GM19035 (cell line): Measurements from ENCODE around the gene NTN3.
"Not testable (repeated sequence)": the region's sequence is repeated elsewhere in the genome, so short reads cannot be mapped to it uniquely, and the experiment has no call there.

Source experiments
- ATAC-seq: cut with Tn5 transposase; IDR thresholded peaks from one replicate; pipeline ENCODE4 v1.9.1; 2021; ENCODE audit not compliant: unreplicated experiment

Gene NTN3

GRCh38 chr16:2471016-2471652, at the start of gene NTN3:
Gene NTN3 (plus strand): TSS chr16:2471297. CDS start chr16:2471702, 405 bp downstream.
- no peak for ATAC-seq

- ATAC-seq: no peak
Measured at GRCh38 chr16:2422123-2422867, 48.8 kb upstream of the NTN3 start.

GRCh38 chr16:2424061-2425007, 46.8 kb upstream of the NTN3 start:
- no peak for ATAC-seq

DNA sequence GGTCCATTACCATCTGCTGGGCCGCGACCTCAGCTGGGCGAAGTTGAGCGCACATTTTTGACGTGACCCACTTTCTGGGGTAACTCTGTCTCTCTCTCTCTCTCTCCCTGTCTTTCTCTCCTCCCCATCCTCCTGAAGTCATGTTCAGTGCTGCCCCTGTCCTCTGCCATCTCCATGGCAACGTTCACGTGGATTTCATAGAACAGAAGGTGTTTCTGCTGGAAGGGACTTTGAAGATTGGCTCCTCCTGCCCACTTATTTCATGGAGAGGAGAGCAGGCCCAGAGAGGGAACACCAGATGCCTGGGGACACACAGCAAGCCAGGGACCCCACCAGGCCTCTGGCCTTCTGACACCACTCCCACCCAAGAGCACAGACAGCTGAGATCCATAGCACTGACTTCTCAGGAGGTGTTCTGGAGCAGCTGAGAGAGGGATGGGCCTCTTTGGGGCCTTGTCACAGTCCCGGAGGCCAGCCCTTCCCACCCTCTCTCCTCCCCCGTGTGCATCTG, 46.0 kb upstream of the NTN3 start:
- no peak for ATAC-seq

DNA sequence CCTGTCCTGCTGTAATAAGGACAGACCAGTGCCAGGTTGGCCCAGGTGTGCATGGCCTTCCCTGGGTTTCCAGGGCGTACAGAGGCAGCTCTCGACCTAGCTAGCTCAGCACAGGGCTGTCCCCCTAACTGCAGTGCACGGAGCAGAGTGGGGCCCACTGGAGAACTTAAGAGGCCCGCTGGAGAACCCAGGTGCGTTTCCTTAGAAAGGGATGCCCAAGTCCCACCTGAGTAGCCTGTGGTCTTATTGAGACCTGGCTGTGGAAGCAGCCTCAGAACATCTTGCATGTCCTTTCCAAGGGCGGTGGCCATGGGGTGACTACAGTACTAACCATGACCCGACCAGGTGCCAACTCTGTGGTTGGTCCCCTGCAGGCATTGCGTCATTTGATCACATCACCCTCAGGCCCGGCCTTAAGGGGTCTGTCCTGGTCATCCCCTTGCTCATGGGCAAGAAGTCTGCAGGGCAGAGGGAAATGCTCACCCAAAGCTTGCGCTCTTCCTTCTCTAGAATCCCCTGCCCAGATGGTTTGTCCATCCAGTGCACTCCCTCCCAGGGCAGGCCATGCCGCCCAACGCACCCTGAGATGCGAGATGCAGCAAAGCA, 45.2 kb upstream of the NTN3 start:
- ATAC-seq: no peak

GRCh38 chr16:2426941-2427361, 44.1 kb upstream of the NTN3 start:
- no peak for ATAC-seq

DNA sequence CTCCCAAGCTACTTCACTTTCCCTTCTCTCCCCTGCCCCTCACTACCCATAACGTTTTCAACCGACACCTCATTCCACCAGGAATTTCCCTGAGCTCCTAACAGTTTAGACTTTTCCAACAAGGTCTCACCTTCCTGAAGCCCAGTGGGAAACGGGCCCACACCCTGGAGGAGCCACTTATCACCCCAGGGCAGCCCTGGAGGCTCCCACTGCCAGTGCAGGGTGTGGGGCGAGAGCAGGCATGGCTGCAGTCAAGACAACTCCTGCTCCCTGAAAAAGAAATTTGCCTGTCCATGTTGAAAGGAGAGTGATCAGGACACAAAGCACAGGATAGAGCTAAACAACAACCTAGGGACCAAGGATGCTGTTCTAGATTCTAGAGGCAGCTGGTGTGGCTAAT, 43.6 kb upstream of the NTN3 start:
- no peak for ATAC-seq

DNA sequence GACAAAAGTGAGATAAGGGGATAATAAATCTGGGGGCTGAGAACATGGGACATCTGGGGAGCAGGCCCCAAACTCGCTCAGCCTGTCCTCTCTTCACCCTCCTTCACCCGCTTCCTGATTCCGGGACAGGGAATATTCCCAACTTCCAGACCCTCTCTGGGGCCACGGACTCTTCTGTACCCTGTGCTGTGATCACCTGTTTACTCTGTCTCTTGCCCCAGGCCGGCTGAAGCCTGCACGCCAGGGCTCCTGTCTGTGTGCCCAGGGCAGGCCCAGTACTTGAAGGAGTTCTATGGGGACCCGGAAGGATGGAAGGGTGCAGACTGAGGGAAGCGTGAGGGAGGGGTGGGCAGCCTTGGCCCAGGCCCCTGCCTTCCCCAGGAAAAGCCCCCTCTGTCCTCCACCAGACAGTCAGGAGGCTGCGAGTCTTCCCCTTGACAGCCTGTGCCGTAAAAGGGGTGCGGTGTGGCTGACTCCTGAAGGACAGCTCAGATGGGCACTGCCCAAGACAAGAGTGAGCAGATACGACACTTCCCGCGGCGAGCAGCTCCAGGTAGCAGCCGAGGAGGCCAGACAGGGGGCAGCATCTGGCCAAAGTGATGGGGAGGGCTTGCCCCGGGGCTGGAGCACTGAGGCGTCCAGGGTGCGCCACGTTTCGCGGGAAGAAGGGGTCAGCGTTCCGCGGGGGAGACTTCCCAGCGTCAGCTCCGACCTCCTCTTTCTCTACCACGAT, 42.9 kb upstream of the NTN3 start:
- ATAC-seq: peak; percentile 11

- no peak for ATAC-seq
Measured at GRCh38 chr16:2428784-2429033, 42.4 kb upstream of the NTN3 start.

DNA sequence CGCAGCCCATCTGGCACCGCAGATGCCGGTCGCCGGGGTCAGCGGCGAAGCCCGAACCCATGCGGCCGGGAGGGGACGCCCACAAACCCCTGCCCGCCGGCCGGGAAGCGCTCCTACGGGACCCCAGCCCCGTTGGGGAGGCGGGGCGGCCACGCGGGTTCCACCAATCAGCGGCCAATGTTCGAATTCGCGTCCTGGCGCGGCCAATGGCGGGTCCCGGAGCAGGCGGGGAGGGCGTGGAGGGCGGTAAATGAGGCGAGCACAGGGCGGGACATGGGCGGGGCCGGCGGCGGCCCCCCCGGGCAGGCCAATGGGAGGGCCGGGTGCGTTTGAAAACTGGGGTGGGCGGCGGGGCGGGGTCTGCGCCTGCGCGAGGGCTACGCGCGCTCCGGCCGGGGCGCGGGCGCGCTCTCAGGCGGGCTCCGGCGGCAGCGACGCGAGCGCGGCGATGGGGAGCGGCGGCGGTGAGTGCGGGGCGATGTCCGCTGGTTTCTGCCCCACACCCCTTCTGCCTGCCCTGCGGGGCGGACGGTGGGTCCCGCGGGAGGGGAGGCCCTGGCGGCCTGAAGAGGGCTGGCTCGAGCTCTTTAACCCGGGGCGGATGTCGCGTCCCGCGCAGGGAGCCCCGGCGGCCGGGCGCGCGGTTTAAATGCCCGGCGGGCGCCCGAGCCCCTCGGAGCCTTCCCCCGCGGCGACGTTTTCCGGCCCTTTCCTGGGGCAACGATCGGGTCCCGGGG, 41.9 kb upstream of the NTN3 start, which contains the start of gene CCNF:
Gene CCNF, plus strand, starts transcription at position 414 of the 737 bp plus-strand sequence. Its CDS starts 35 bp downstream, at position 449.
- ATAC-seq: peak; percentile 85

DNA sequence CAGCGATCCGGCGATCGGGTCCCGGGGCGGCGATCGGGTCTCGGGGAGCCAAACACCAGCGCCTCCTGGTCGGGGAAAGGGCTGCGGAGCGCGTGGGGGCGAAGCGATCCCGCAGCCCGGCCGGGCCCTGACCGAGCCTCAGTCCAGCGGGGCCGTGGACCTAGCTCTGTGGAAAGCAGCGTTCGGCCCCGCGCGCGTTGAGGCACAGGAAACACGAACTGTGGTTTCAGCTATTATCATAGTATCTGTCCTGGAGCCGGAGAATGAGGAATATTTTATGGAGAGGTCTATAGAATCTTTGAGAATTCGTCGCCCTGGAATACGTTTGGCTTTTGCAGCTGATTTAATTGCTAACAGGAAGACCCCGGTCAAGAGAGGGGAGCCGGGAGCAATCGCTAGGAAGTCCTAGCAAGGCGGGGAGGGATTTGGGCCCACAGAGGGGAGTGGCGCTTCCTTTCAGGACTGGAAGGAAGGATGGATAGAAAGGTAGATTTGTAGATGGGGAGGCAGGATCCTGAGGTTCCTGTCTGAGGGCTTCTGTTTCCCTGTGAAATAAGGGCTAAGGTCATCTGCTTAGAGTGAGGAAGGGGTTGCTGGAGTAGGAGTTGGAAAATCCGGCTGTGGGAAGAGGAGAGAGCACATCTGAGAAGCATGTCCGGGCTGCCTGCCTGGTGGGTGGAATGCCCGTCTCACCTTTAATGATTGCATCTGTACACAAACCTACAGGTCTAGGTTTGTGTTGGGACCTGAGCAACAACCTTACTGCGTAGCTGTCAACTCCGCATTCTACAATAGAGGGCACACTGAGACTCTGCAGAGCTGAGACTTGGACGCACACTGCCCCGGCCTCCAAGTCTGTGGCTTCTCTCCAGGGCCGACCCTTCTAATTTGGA, 41.1 kb upstream of the NTN3 start:
- no peak for ATAC-seq

GRCh38 chr16:2432286-2432685, 38.8 kb upstream of the NTN3 start:
- no peak for ATAC-seq

DNA sequence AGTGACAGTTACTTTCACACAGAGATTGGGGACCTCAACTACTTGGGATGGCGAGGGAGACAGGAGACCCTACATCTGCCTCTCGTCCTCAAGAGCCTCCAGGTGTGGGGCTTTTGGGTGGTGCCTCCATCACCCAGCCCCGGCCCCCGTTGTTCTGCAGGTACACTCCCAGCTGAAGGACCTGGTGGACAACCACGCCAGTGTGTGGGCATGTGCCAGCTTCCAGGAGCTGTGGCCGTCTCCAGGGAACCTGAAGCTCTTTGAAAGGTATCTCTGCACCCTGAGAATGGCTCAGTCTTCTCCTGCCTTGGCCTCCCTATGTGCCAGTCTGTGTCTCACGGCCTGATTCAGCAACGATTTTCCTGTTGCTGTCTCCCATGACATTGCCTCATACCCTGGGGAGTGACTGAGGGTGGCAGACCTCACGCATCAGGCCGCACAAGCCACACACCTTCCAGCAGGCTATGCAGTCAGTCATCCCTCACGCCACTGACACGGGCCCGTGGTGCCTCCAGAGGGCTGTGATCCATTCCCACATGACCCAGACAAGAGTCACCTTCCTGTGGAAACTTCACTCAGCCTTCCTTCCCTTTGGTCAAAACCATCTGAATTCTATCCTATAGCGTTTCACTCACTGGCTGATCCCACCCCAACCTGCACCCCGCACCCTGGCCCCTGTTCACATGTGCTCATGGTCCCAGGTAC, 38.1 kb upstream of the NTN3 start:
- no peak for ATAC-seq

DNA sequence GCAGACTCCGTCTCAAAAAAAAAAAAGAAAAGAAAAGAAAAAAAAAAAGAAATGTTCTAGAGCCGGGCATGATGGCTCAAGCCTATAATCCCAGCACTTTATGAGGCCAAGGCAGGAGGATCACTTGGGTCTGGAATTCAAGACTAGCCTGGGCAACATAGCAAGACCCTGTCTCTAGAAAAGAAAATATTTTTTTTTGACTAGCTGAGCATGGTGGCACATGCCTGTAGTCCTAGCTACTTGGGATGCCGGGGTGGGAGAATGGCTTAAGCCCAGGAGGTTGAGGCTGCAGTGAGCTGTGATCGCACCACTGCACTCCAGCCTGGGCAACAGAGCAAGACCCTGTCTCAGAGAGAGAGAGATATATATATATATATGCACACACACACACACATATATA, 35.9 kb upstream of the NTN3 start:
- ATAC-seq: not testable (repeated sequence)

DNA sequence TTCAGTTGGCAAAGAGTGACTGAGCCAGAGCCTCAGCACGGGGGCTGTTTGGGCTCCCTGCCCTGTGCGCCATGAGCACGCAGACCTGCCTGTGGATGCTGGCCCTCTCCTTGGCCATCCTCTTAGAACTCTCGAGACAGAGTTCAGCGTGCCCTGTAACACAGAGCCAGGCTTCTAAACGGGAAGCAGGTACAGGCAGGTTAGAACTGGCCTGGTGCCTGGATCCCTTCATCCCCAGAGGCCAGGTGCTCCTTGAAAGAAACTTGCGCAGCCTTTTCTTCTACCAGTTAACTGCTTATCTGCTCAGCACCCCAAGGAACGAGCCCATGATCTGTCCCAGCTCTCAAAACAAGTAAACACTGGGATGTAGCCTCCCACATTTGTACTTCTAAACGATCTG, 35.0 kb upstream of the NTN3 start:
- ATAC-seq: no peak

GRCh38 chr16:2437032-2437790, 33.9 kb upstream of the NTN3 start:
- ATAC-seq: no peak

DNA sequence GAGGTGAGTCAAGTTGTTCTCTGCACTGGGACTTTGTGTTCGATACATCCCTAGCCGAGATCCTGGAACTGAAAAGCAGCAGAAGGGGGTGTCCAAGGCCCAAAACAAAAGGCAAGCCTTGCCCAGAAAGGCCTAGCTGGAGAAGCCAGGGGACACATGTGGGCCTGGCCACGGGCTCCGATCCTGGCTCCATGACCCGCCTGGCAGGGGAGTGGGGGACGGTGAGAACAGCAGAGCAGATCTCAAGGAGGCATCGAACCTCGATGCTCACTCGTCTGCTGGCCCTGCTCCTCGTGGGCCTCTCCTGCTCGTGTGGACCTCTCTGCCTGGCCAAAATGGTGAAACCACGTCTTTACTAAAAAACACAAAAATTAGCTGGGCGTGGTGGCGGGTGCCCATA, 33.0 kb upstream of the NTN3 start:
- no peak for ATAC-seq
